Measurements from ENCODE around the gene BMPER.

DNA sequence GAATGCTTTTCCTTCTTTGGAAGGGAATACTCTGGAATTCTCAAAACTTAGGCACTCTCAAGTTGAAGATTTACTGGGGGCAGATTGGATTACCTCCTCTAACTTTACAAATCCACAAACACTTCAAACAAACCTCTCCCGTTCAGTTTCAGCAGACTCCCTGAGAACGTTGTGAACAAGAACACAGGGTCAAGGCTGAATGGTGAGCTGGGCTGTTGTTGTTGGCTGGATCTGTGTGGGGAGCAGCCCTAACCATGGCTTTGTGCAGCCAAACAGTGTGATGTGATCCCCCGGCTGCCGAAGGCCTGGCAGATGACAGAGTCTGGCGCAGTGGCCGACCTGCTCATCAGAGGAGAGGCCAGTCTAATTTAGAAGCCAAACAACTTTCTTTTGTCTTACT, 93.1 kb downstream of the BMPER start:
- no peak for TF ChIP-seq GATA2 (IDR thresholded peaks at IDR 0.05; ENCODE audit: low read depth, low read length)
- TF ChIP-seq GATA3 (IDR thresholded peaks at IDR 0.05; ENCODE audit: low read depth, low read length) = no peak

All from SH-SY5Y (cell line).